HG03521 (cell line): Measurements from ENCODE around the gene PKD2L2.
"Not testable (repeated sequence)": the region's sequence is repeated elsewhere in the genome, so short reads cannot be mapped to it uniquely, and the experiment has no call there.

Experiments
- ATAC-seq: cut with Tn5 transposase; IDR thresholded peaks from one replicate; pipeline ENCODE4 v1.9.1; 2021; ENCODE audit warnings: mild to moderate bottlenecking, moderate library complexity; ENCODE audit not compliant: unreplicated experiment

The PKD2L2 gene

GRCh38 chr5:137888863-137889759 lies at the start of gene PKD2L2:
Gene PKD2L2, plus strand, starts transcription at chr5:137889457. Its CDS starts 35 bp downstream, at chr5:137889492.
- peak; percentile 96 for ATAC-seq

- no peak for ATAC-seq
Observed at GRCh38 chr5:137842296-137842695, 47.0 kb upstream of the PKD2L2 start.

- no peak for ATAC-seq
Observed at GRCh38 chr5:137843676-137844299, 45.5 kb upstream of the PKD2L2 start.

- no peak for ATAC-seq
Observed at GRCh38 chr5:137845472-137845871, 43.8 kb upstream of the PKD2L2 start.

GRCh38 chr5:137847687-137848086 lies 41.6 kb upstream of the PKD2L2 start:
- no peak for ATAC-seq

- ATAC-seq = not testable (repeated sequence)
Observed at GRCh38 chr5:137853165-137853564, 36.1 kb upstream of the PKD2L2 start.

- ATAC-seq = peak; percentile 59
Observed at GRCh38 chr5:137856201-137856600, 33.1 kb upstream of the PKD2L2 start.

GRCh38 chr5:137856916-137857862 lies 32.1 kb upstream of the PKD2L2 start:
- ATAC-seq = no peak

GRCh38 chr5:137858223-137858916 lies 30.9 kb upstream of the PKD2L2 start:
- peak; percentile 73 for ATAC-seq

- ATAC-seq = no peak
Observed at GRCh38 chr5:137858954-137859353, 30.3 kb upstream of the PKD2L2 start.

- no peak for ATAC-seq
Observed at GRCh38 chr5:137862251-137862650, 27.0 kb upstream of the PKD2L2 start.

- not testable (repeated sequence) for ATAC-seq
Observed at GRCh38 chr5:137863653-137864052, 25.6 kb upstream of the PKD2L2 start.

GRCh38 chr5:137866541-137867388 lies 22.5 kb upstream of the PKD2L2 start:
- ATAC-seq = no peak

- ATAC-seq = no peak
Observed at GRCh38 chr5:137867664-137868063, 21.6 kb upstream of the PKD2L2 start, which contains the start of gene MYOT. Gene MYOT, plus strand, starts transcription at chr5:137867860. Its CDS starts 2,792 bp downstream, at chr5:137870652.

- ATAC-seq = no peak
Observed at GRCh38 chr5:137870647-137871339, 18.5 kb upstream of the PKD2L2 start.

- ATAC-seq = no peak
Observed at GRCh38 chr5:137871571-137871970, 17.7 kb upstream of the PKD2L2 start.

- no peak for ATAC-seq
Observed at GRCh38 chr5:137872466-137872865, 16.8 kb upstream of the PKD2L2 start.

- no peak for ATAC-seq
Observed at GRCh38 chr5:137876101-137876500, 13.2 kb upstream of the PKD2L2 start.

- ATAC-seq = no peak
Observed at GRCh38 chr5:137880313-137880712, 8.9 kb upstream of the PKD2L2 start.
